Measurements from ENCODE around the gene FAM168A. TPM values are rescaled to one million over a fixed set of nuclear protein-coding genes. Genes with fewer than 3 reads are reported as not detected.

The FAM168A gene
- total RNA-seq, 5 donors from 2014 or later (not counting 1 experiment from before 2014, with no cell fraction given), result 23.6 to 27.0 (median 24.7) TPM

DNA sequence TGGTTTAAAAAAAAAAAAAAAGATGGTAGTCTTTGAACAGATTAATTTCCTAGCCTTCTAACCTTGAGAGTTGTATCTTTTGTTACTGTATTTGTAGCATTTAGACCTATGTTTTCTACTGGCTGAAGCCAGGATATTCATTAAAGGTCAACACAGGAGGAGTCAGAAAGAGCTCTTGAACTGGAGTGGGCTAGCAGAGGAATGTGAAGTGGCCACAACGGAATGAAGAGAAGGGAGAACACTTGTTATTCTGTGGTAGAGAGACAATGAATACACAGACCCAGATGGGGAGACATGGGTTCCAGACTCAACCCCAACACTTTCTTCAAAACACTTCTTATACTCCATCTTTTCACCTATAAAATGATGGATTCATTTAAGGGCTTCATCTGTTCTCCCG, 133.6 kb downstream of the FAM168A start:
- peaks cover 38% of the 10 kb centered on the region for H3K36me3 Mint-ChIP-seq
- H3K4me3 ChIP-seq (ENCODE audit: control insufficient read depth in 1 of 2, extremely low read depth in 1 of 2, low read length in 1 of 2), result no peak overlapping the region
- H3K27ac Mint-ChIP-seq, result no peak overlapping the region
- peaks cover 0 to 2% (median 0%) of the 10 kb centered on the region in 3 donors for H3K4me1 Mint-ChIP-seq
- ChIA-PET CTCF (interaction anchor here (0.5 to 0.6 kb wide), 4 partner anchors 67 to 835 kb away, joined by 3 to 5 read pairs (median 4); no protein-coding TSS in a partner anchor), POLR2A (no interaction called here)
- H3K4me3 Mint-ChIP-seq, result no peak overlapping the region
- no peaks in the 10 kb centered on the region for H3K27me3 Mint-ChIP-seq
- H3K9me3 ChIP-seq, result no peaks in the 10 kb centered on the region
- no peaks in the 10 kb centered on the region for H3K27me3 ChIP-seq (replicated peaks in 1 of 2; ENCODE audit: control insufficient read depth in 2 of 2, extremely low read depth in 1 of 2, insufficient read depth in 2 of 2, low read length in 1 of 2)
- no peak overlapping the region for H3K27ac ChIP-seq (ENCODE audit: low read length)
- H3K4me1 ChIP-seq (ENCODE audit: control insufficient read depth in 1 of 2, extremely low read depth in 1 of 2, insufficient read depth in 2 of 2, low read length in 2 of 2), result no peaks in the 10 kb centered on the region
- H3K36me3 ChIP-seq (ENCODE audit: control insufficient read depth in 2 of 2, extremely low read depth in 1 of 2, insufficient read depth in 1 of 2, low read length in 1 of 2), result no peaks in the 10 kb centered on the region
- no peak for DNase-seq
- no CpG with 5 or more reads among the region's 2 CpGs for WGBS (ENCODE audit: insufficient coverage)
- ATAC-seq (replicated peaks in 1 of 4), result no peak
- H3K9me3 Mint-ChIP-seq, result no peaks in the 10 kb centered on the region

DNA sequence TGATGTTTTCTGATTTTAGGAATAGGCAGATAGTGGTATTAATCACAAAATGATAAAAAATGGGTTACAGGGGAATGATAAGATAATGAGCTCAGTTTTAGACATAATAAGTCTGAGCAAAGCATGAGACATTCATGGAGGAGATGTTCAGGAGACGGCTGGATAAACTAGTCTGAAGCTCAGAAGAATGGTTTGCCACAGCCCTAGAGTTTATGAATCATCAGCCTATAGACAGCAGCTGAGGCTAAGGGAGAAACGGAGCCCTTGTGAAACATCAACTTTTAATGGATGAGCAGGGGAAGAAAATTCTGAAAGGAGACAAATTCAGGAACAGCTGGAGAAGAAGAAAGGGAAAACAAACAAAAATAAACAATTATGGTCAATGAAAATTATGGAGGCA, 134.6 kb downstream of the FAM168A start:
- ATAC-seq (replicated peaks in 1 of 4), result no peak
- ChIA-PET CTCF (no interaction called here), POLR2A (interaction anchor here in 1 of 2 donors (0.7 kb wide), 1 partner anchor 112 kb away, joined by 3 read pairs; no protein-coding TSS in a partner anchor)
- H3K4me3 ChIP-seq (ENCODE audit: control insufficient read depth in 1 of 2, extremely low read depth in 1 of 2, low read length in 1 of 2), result no peak overlapping the region
- no peaks in the 10 kb centered on the region for H3K36me3 ChIP-seq (ENCODE audit: control insufficient read depth in 2 of 2, extremely low read depth in 1 of 2, insufficient read depth in 1 of 2, low read length in 1 of 2)
- Mint-ChIP-seq H3K36me3 (peaks cover 36% of the 10 kb centered on the region), H3K27me3 (no peaks in the 10 kb centered on the region), H3K4me1 (peaks cover 0 to 2% (median 0%) of the 10 kb centered on the region in 3 donors), H3K9me3 (no peaks in the 10 kb centered on the region), H3K4me3 (no peak overlapping the region), H3K27ac (no peak overlapping the region)
- H3K27ac ChIP-seq (ENCODE audit: low read length), result no peak overlapping the region
- no peaks in the 10 kb centered on the region for H3K4me1 ChIP-seq (ENCODE audit: control insufficient read depth in 1 of 2, extremely low read depth in 1 of 2, insufficient read depth in 2 of 2, low read length in 2 of 2)
- 100% methylated on average over 1 of the region's 2 CpGs for WGBS (ENCODE audit: insufficient coverage)
- H3K9me3 ChIP-seq, result no peaks in the 10 kb centered on the region
- no peak for DNase-seq
- H3K27me3 ChIP-seq (replicated peaks in 1 of 2; ENCODE audit: control insufficient read depth in 2 of 2, extremely low read depth in 1 of 2, insufficient read depth in 2 of 2, low read length in 1 of 2), result no peaks in the 10 kb centered on the region

- Mint-ChIP-seq H3K27me3 (no peaks in the 10 kb centered on the region), H3K4me3 (no peak overlapping the region), H3K36me3 (peaks cover 33% of the 10 kb centered on the region), H3K4me1 (peaks cover 0 to 2% (median 0%) of the 10 kb centered on the region in 3 donors), H3K27ac (no peak overlapping the region), H3K9me3 (no peaks in the 10 kb centered on the region)
- Histone ChIP-seq H3K27me3 (replicated peaks in 1 of 2; ENCODE audit: control insufficient read depth in 2 of 2, extremely low read depth in 1 of 2, insufficient read depth in 2 of 2, low read length in 1 of 2) (no peaks in the 10 kb centered on the region), H3K4me1 (ENCODE audit: control insufficient read depth in 1 of 2, extremely low read depth in 1 of 2, insufficient read depth in 2 of 2, low read length in 2 of 2) (no peaks in the 10 kb centered on the region), H3K9me3 (no peaks in the 10 kb centered on the region), H3K27ac (ENCODE audit: low read length) (no peak overlapping the region), H3K36me3 (ENCODE audit: control insufficient read depth in 2 of 2, extremely low read depth in 1 of 2, insufficient read depth in 1 of 2, low read length in 1 of 2) (no peaks in the 10 kb centered on the region), H3K4me3 (ENCODE audit: control insufficient read depth in 1 of 2, extremely low read depth in 1 of 2, low read length in 1 of 2) (no peak overlapping the region)
- no CpG with 5 or more reads among the region's 3 CpGs for WGBS (ENCODE audit: insufficient coverage)
- ATAC-seq (replicated peaks in 1 of 4) (no peak), DNase-seq (no peak)
- ChIA-PET CTCF (no interaction called here), POLR2A (no interaction called here)
Observed at GRCh38 chr11:73461964-73462363, 135.9 kb downstream of the FAM168A start.

- H3K4me3 Mint-ChIP-seq, result no peak overlapping the region
- Histone ChIP-seq H3K27me3 (replicated peaks in 1 of 2; ENCODE audit: control insufficient read depth in 2 of 2, extremely low read depth in 1 of 2, insufficient read depth in 2 of 2, low read length in 1 of 2) (no peaks in the 10 kb centered on the region), H3K9me3 (no peaks in the 10 kb centered on the region), H3K36me3 (ENCODE audit: control insufficient read depth in 2 of 2, extremely low read depth in 1 of 2, insufficient read depth in 1 of 2, low read length in 1 of 2) (no peaks in the 10 kb centered on the region), H3K4me3 (ENCODE audit: control insufficient read depth in 1 of 2, extremely low read depth in 1 of 2, low read length in 1 of 2) (no peak overlapping the region), H3K4me1 (ENCODE audit: control insufficient read depth in 1 of 2, extremely low read depth in 1 of 2, insufficient read depth in 2 of 2, low read length in 2 of 2) (no peaks in the 10 kb centered on the region), H3K27ac (ENCODE audit: low read length) (no peak overlapping the region)
- WGBS (ENCODE audit: insufficient coverage), result 11% methylated on average over 1 of the region's 2 CpGs
- no peaks in the 10 kb centered on the region for H3K27me3 Mint-ChIP-seq
- peaks cover 0 to 2% (median 0%) of the 10 kb centered on the region in 3 donors for H3K4me1 Mint-ChIP-seq
- no peak overlapping the region for H3K27ac Mint-ChIP-seq
- ChIA-PET CTCF (no interaction called here), POLR2A (no interaction called here)
- no peak for DNase-seq
- H3K9me3 Mint-ChIP-seq, result no peaks in the 10 kb centered on the region
- no peak for ATAC-seq (replicated peaks in 1 of 4)
- H3K36me3 Mint-ChIP-seq, result peaks cover 29% of the 10 kb centered on the region
Observed at GRCh38 chr11:73461335-73461840, 136.5 kb downstream of the FAM168A start.

DNA sequence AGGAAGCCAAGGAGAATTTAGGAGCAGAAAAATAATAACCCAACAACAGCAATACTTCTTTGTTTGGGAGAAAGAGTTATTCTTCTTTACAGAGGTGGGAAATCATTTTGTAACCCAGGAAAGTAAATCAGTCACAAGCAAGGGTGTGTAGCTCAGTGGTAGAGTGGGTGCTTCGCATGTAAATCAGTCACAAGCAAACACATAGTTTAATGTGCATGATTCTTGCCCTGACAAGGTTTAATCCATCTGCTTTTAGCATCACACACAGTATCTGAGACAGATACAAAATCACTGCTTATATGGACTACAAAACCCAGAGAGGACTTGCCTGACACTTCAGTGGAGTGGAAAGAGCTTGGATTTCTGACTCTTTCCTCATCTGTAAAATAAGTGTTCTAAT, 139.7 kb downstream of the FAM168A start:
- POLR2A ChIA-PET, result interaction anchor here in 1 of 2 donors (0.7 kb wide), 1 partner anchor 76 kb away, joined by 3 read pairs; no protein-coding TSS in a partner anchor

GRCh38 chr11:73454987-73455386, 142.9 kb downstream of the FAM168A start:
- Mint-ChIP-seq H3K27ac (no peak overlapping the region), H3K27me3 (no peaks in the 10 kb centered on the region), H3K4me1 (peaks cover 0 to 11% (median 0%) of the 10 kb centered on the region in 3 donors), H3K9me3 (no peaks in the 10 kb centered on the region), H3K4me3 (no peak overlapping the region), H3K36me3 (peaks cover 12% of the 10 kb centered on the region)
- ChIA-PET POLR2A (no interaction called here), CTCF (no interaction called here)
- Histone ChIP-seq H3K9me3 (no peaks in the 10 kb centered on the region), H3K4me3 (ENCODE audit: control insufficient read depth in 1 of 2, extremely low read depth in 1 of 2, low read length in 1 of 2) (no peak overlapping the region), H3K27ac (ENCODE audit: low read length) (no peak overlapping the region), H3K4me1 (ENCODE audit: control insufficient read depth in 1 of 2, extremely low read depth in 1 of 2, insufficient read depth in 2 of 2, low read length in 2 of 2) (no peaks in the 10 kb centered on the region), H3K27me3 (replicated peaks in 1 of 2; ENCODE audit: control insufficient read depth in 2 of 2, extremely low read depth in 1 of 2, insufficient read depth in 2 of 2, low read length in 1 of 2) (no peaks in the 10 kb centered on the region), H3K36me3 (ENCODE audit: control insufficient read depth in 2 of 2, extremely low read depth in 1 of 2, insufficient read depth in 1 of 2, low read length in 1 of 2) (no peaks in the 10 kb centered on the region)
- DNase-seq, result no peak
- no peak for ATAC-seq (replicated peaks in 1 of 4)
- 93% methylated on average over 8 of the region's 9 CpGs for WGBS (ENCODE audit: insufficient coverage)

More for the DNA sequence above, 139.7 kb downstream of the FAM168A start:
- Mint-ChIP-seq H3K4me3 (no peak overlapping the region), H3K9me3 (no peaks in the 10 kb centered on the region), H3K36me3 (peaks cover 27% of the 10 kb centered on the region), H3K27me3 (no peaks in the 10 kb centered on the region), H3K4me1 (peaks cover 0 to 6% (median 2%) of the 10 kb centered on the region in 3 donors), H3K27ac (no peak overlapping the region)
- Histone ChIP-seq H3K27me3 (replicated peaks in 1 of 2; ENCODE audit: control insufficient read depth in 2 of 2, extremely low read depth in 1 of 2, insufficient read depth in 2 of 2, low read length in 1 of 2) (no peaks in the 10 kb centered on the region), H3K4me3 (ENCODE audit: control insufficient read depth in 1 of 2, extremely low read depth in 1 of 2, low read length in 1 of 2) (no peak overlapping the region), H3K36me3 (ENCODE audit: control insufficient read depth in 2 of 2, extremely low read depth in 1 of 2, insufficient read depth in 1 of 2, low read length in 1 of 2) (no peaks in the 10 kb centered on the region), H3K9me3 (no peaks in the 10 kb centered on the region), H3K27ac (ENCODE audit: low read length) (no peak overlapping the region), H3K4me1 (ENCODE audit: control insufficient read depth in 1 of 2, extremely low read depth in 1 of 2, insufficient read depth in 2 of 2, low read length in 2 of 2) (no peaks in the 10 kb centered on the region)
- no CpG with 5 or more reads among the region's 1 CpG for WGBS (ENCODE audit: insufficient coverage)
- CTCF ChIA-PET, result interaction anchor here in 1 of 2 donors (0.6 kb wide), 1 partner anchor 232 kb away, joined by 3 read pairs; no protein-coding TSS in a partner anchor
- ATAC-seq (replicated peaks in 1 of 4), result no peak
- DNase-seq, result no peak

Data from T-cell (primary cell).